Right lobe of liver (tissue), 6 donors: Measurements from ENCODE around the gene KCNH1. TPM values are rescaled to one million over a fixed set of nuclear protein-coding genes. Genes with fewer than 3 reads are reported as not detected.

Source experiments
- ATAC-seq, 4 donors: fragments of 200-7000 bp; cut with Tn5 transposase; one replicate each; pipeline ENCODE4 v1.9.1; 2020; ENCODE audit warnings: mild to moderate bottlenecking in 4 of 4, moderate library complexity in 4 of 4
- DNase-seq, 3 donors: peaks; one replicate each; pipeline ENCODE4 v3.0.0-alpha.2; 2020
- H3K27ac ChIP-seq, 3 donors: fragments of 200-600 bp; one replicate each; pipeline ENCODE4 v1.8.0; 2022
- H3K27me3 ChIP-seq, 2 donors: fragments of 200-600 bp; one replicate each; pipeline ENCODE4 v1.8.0; 2022
- H3K36me3 ChIP-seq, 4 donors: fragments of 200-600 bp; sonication (generic) in 1 of 4; one replicate each; pipeline versions ENCODE4 v1.5.1 to v1.8.0; 2017 to 2022; ENCODE audit warnings: control low read depth in 1 of 4
- H3K4me1 ChIP-seq, 4 donors: fragments of 200-600 bp; sonication (generic) in 1 of 4; one replicate each; pipeline versions ENCODE4 v1.5.1 to v1.8.0; 2017 to 2022; ENCODE audit warnings: control low read depth in 1 of 4
- H3K4me3 ChIP-seq, 3 donors: fragments of 200-600 bp; one replicate each; pipeline ENCODE4 v1.8.0; 2022
- H3K9me3 ChIP-seq, 4 donors: fragments of 200-600 bp; sonication (generic) in 1 of 4; one replicate each; pipeline versions ENCODE4 v1.5.1 to v1.8.0; 2017 to 2022; ENCODE audit warnings: control low read depth in 1 of 4
- CTCF ChIP-seq, 4 donors: fragments of 200-600 bp in 3 of 4; fragments of 450-650 bp in 1 of 4; IDR thresholded peaks; one replicate each; pipeline versions ENCODE4 v1.5.1 to v1.8.0; 2016 to 2022; ENCODE audit warnings: antibody characterized with exemption in 4 of 4, mild to moderate bottlenecking in 2 of 4
- POLR2A ChIP-seq: fragments of 450-650 bp; IDR thresholded peaks from one replicate; pipeline ENCODE4 v1.6.1; 2017; ENCODE audit warnings: antibody characterized with exemption, mild to moderate bottlenecking
- WGBS: methylation state at CpG from one replicate; pipeline ENCODE4 v1.1.6; 2018; ENCODE audit warnings: low coverage, low lambda C conversion rate; ENCODE audit not compliant: insufficient coverage; ENCODE audit errors: missing lambda C conversion rate; 5-methylcytosine and 5-hydroxymethylcytosine counted together
- intact Hi-C, 2 donors: fragments of 100-400 bp; cut with DNase I; formaldehyde crosslinking; loops; one replicate each; pipeline versions ENCODE4 v1.11.2 to v1.14.1; 2022
- total RNA-seq, 6 experiments: library from RNA; depleted of rRNA in 2 of 6; stranded (reverse); fragments of >200 nt in 2 of 6; fragmentation: NEBNext Ultra II Directional in 3 of 6; extraction: Animal tissue kit (Norgen Biotek cat#: 25700) in 3 of 6; gene quantifications; one replicate each; pipeline versions ENCODE4 v1.1.0 to v1.2.4, GENCODE V29; 2016 to 2023
- donor health status: DM: no; HTN: yes; CAD: no.
- donor health status: DM: no; HTN: no; CAD: no.
- donor health status: DM: no; HTN: no; CAD: no.
- donor health status: DM: no; HTN: yes; CAD: no.
- donor health status: DM: no; HTN: yes; CAD: no.

KCNH1 gene
- total RNA-seq, 6 experiments from 2014 or later = not detected

DNA sequence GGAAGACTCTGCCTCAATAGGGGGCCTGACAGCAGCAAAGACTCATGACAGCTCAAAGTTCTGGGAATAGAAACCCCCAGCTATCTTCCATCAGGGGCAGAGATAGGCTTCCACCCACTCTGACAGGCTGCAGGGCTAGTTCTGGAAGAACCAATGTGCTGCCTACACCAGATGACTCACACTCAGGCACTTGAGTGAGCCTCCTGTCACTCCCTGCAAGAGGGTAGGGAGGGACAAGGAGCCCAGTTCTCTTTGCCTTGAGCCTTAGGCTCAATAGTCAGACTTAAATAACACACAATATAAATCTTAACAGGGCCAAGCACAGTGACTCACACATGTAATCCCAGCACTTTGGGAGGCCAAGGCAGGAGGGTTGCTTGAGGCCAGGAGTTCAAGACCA lies 418.9 kb downstream of the KCNH1 start:
- TF ChIP-seq POLR2A = no peak
- no peak for TF ChIP-seq CTCF (IDR thresholded peaks at IDR 0.05)
- no peak for ATAC-seq
- no peak for DNase-seq
- no peaks in the 10 kb centered on the region for H3K27me3 ChIP-seq
- no peaks in the 10 kb centered on the region for H3K36me3 ChIP-seq
- no peak overlapping the region for H3K27ac ChIP-seq
- intact Hi-C loops = loop anchor here in 1 of 2 donors (10.0 kb wide), 1 partner anchor 260 kb away; no protein-coding TSS in a partner anchor
- no peaks in the 10 kb centered on the region for H3K4me1 ChIP-seq
- H3K4me3 ChIP-seq = no peak overlapping the region
- no peaks in the 10 kb centered on the region for H3K9me3 ChIP-seq

GRCh38 chr1:210711825-210712612 lies 421.9 kb downstream of the KCNH1 start:
- TF ChIP-seq CTCF (IDR thresholded peaks at IDR 0.05) (peak; percentile 31 to 46 (median 44)), POLR2A (no peak)
- no peak overlapping the region for H3K27ac ChIP-seq
- no peak overlapping the region for H3K4me3 ChIP-seq
- ATAC-seq (peak; percentile 70 to 82 (median 77)), DNase-seq (peak in 2 of 3 donors; percentile 39 to 63)
- peaks cover 0 to 11% (median 1%) of the 10 kb centered on the region in 4 donors for H3K4me1 ChIP-seq
- WGBS = 57% methylated on average over 4 of the region's 7 CpGs
- no peaks in the 10 kb centered on the region for H3K27me3 ChIP-seq
- no peaks in the 10 kb centered on the region for H3K36me3 ChIP-seq
- no peaks in the 10 kb centered on the region for H3K9me3 ChIP-seq
- intact Hi-C loops = loop anchor here in 1 of 2 donors (10.0 kb wide), 1 partner anchor 257 kb away; no protein-coding TSS in a partner anchor

GRCh38 chr1:210709701-210710100 lies 424.2 kb downstream of the KCNH1 start:
- H3K4me3 ChIP-seq = no peak overlapping the region
- H3K36me3 ChIP-seq = no peaks in the 10 kb centered on the region
- no peak for DNase-seq
- H3K4me1 ChIP-seq = peaks cover 0 to 23% (median 8%) of the 10 kb centered on the region in 4 donors
- no peak overlapping the region for H3K27ac ChIP-seq
- WGBS = 73% methylated on average over 2 of the region's 2 CpGs
- H3K27me3 ChIP-seq = no peaks in the 10 kb centered on the region
- intact Hi-C loops = loop anchor here in 1 of 2 donors (10.0 kb wide), 1 partner anchor 255 kb away; no protein-coding TSS in a partner anchor
- no peaks in the 10 kb centered on the region for H3K9me3 ChIP-seq
- no peak for ATAC-seq
- TF ChIP-seq POLR2A = no peak
- no peak for TF ChIP-seq CTCF (IDR thresholded peaks at IDR 0.05)

DNA sequence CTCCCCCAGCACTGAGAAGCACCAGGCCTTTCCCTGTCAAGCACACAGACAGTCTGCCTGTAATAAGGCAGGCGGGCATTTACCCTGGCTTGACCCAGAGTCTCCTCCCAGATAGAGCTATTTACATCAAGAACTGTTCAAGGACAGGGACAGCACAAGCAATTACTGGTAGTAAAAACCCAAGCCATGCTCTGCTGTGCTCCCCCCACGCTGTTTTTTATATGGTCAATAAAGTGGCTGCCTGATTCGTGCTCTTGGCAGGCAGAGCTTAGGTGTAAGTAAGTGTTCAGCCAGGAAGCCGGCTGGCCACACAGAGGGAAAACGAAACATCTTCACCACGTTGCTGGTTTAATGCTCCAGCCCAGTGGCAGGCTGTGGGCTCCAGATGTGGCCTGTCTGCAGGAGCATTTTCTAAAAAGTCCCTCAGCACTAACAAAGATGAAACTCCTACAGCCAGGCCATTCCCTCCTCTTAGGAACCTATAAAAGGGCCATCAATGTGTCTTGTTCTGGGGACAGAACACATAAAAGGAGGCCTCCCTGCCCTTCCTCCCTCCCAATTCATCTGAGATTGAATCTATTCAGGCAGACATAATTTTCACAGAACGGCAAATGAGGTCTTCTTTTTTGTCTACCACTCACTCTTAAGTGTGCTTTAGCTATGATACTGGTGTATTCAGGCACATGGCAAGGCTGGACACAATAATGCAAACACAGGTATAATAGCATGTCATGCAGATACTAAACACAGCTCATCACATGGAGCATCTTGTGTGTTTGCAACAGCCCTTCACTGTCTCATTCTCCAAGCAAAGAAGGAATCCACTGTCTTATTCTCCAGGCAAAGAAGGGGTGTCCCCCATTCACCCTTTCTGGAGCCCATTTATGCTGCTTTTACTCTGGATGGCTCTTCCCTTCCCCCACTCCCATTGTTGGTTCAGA lies 426.4 kb downstream of the KCNH1 start:
- H3K4me1 ChIP-seq = peaks cover 0 to 23% (median 8%) of the 10 kb centered on the region in 4 donors
- no peaks in the 10 kb centered on the region for H3K36me3 ChIP-seq
- TF ChIP-seq CTCF (IDR thresholded peaks at IDR 0.05) (no peak), POLR2A (no peak)
- ATAC-seq (peak; percentile 62 to 79 (median 74)), DNase-seq (peak in 1 of 3 donors; percentile 41)
- no peaks in the 10 kb centered on the region for H3K27me3 ChIP-seq
- WGBS = 27% methylated on average over 7 of the region's 7 CpGs
- intact Hi-C loops = no loop called here
- no peak overlapping the region for H3K4me3 ChIP-seq
- no peaks in the 10 kb centered on the region for H3K9me3 ChIP-seq
- no peak overlapping the region for H3K27ac ChIP-seq
